GM12878 (cell line): Measurements from ENCODE around the gene ELAVL2. TPM values are rescaled to one million over a fixed set of nuclear protein-coding genes. Genes with fewer than 3 reads are reported as not detected.

Source experiments
- ATAC-seq: fragments of 200-7000 bp; cut with Tn5 transposase; 3 replicates; pipeline ENCODE4 v1.9.1; 2020; ENCODE audit warnings: mild to moderate bottlenecking, moderate library complexity
- BruUV-seq: library from RNA; stranded (reverse); fragments of 400-500 nt; replicated peaks from 2 replicates; lab custom pipeline; 2021; lab: Mats Ljungman, UMichigan
- CTCF ChIA-PET: fragments of 300-600 bp; sonication (Branson Sonifier 250); formaldehyde crosslinking; extraction: SDS; loops from one replicate; lab custom pipeline; 2021; ENCODE audit warnings: inconsistent platforms; lab: Yijun Ruan, JAX
- POLR2A ChIA-PET: fragments of 350-600 bp; formaldehyde crosslinking; extraction: SDS; loops from one replicate; lab custom pipeline; 2021; ENCODE audit warnings: inconsistent platforms; lab: Charles Lee
- RAD21 ChIA-PET: fragments of 300-600 bp; sonication (Branson Sonifier 250); formaldehyde crosslinking; loops from one replicate; lab custom pipeline; 2023; ENCODE audit warnings: antibody characterized with exemption; ENCODE audit not compliant: unreplicated experiment; lab: Charles Lee
- SMC1A ChIA-PET: fragments of 300-600 bp; sonication (Branson Sonifier 250); formaldehyde crosslinking; loops from one replicate; lab custom pipeline; 2023; ENCODE audit not compliant: unreplicated experiment, uncharacterized antibody; lab: Charles Lee
- DNase-seq: peaks from one replicate; pipeline ENCODE4 v3.0.0-alpha.2; 2011; ENCODE audit warnings: low read depth, low spot score
- FAIRE-seq: peaks from 3 replicates; lab custom pipeline; 2011; peaks lifted over from hg19 to GRCh38; lab: Jason Lieb, UNC
- H2AFZ ChIP-seq: 2 replicates; pipeline ENCODE4 v1.6.0; 2011; ENCODE audit warnings: low read depth, low read length, control low read depth; ENCODE audit not compliant: control insufficient read depth
- H3K27ac ChIP-seq: 2 replicates; pipeline ENCODE4 v1.5.1; 2011; ENCODE audit warnings: control low read depth; ENCODE audit not compliant: control insufficient read depth, insufficient read depth
- H3K27me3 ChIP-seq, 2 experiments: replicated peaks in 1 of 2; 2 replicates each; pipeline versions ENCODE4 v1.6.0 to v1.6.1; 2011; ENCODE audit warnings: low read length in 1 of 2; ENCODE audit not compliant: control insufficient read depth in 2 of 2, insufficient read depth in 2 of 2
- H3K36me3 ChIP-seq, 2 experiments: 2 replicates each; pipeline ENCODE4 v1.5.1; 2011; ENCODE audit warnings: low read length in 1 of 2; ENCODE audit not compliant: control insufficient read depth in 2 of 2, insufficient read depth in 2 of 2
- H3K4me1 ChIP-seq: 2 replicates; pipeline ENCODE4 v1.6.1; 2011; ENCODE audit warnings: mild to moderate bottlenecking, low read length, moderate library complexity, mixed read lengths; ENCODE audit not compliant: control insufficient read depth, insufficient read depth
- H3K4me2 ChIP-seq: 2 replicates; pipeline ENCODE4 v1.6.0; 2011; ENCODE audit warnings: control low read depth; ENCODE audit not compliant: control insufficient read depth, insufficient read depth
- H3K4me3 ChIP-seq: fragments of 200-600 bp; sonication (generic); 2 replicates; pipeline ENCODE4 v1.5.1; 2016
- H3K79me2 ChIP-seq: 2 replicates; pipeline ENCODE4 v1.6.0; 2011; ENCODE audit warnings: low read length; ENCODE audit not compliant: control insufficient read depth, insufficient read depth
- H3K9ac ChIP-seq: 2 replicates; pipeline ENCODE4 v1.8.0; 2011; ENCODE audit warnings: low read length, control low read depth, mixed read lengths; ENCODE audit not compliant: control insufficient read depth, insufficient read depth
- H3K9me3 ChIP-seq: replicated peaks from 3 replicates; pipeline ENCODE4 v1.5.1; 2011; ENCODE audit warnings: mild to moderate bottlenecking, low read length; ENCODE audit not compliant: control insufficient read depth, insufficient read depth
- H4K20me1 ChIP-seq: 2 replicates; pipeline ENCODE4 v1.6.0; 2011; ENCODE audit not compliant: control insufficient read depth, insufficient read depth
- ATF2 ChIP-seq: IDR thresholded peaks from 2 replicates; pipeline ENCODE4 v1.6.1; 2012; ENCODE audit warnings: low read length, inconsistent platforms
- BMI1 ChIP-seq: fragments of 450-650 bp; IDR thresholded peaks from 2 replicates; pipeline ENCODE4 v1.6.1; 2016; ENCODE audit warnings: mild to moderate bottlenecking, moderate library complexity, borderline replicate concordance
- CBFB ChIP-seq: IDR thresholded peaks from 2 replicates; pipeline ENCODE4 v1.6.1; 2016; ENCODE audit warnings: antibody characterized with exemption, low read depth
- EP300 ChIP-seq, 2 experiments: fragments of 150-350 bp in 1 of 2; IDR thresholded peaks; 2 replicates each; pipeline ENCODE4 v1.6.1; 2011 to 2012; ENCODE audit warnings: low read depth in 2 of 2, low read length in 2 of 2, borderline replicate concordance in 1 of 2, improper control_type of control experiment in 1 of 2, inconsistent platforms in 1 of 2; ENCODE audit not compliant: control insufficient read depth in 1 of 2
- FOS ChIP-seq: IDR thresholded peaks from 3 replicates; pipeline ENCODE4 v1.6.1; 2011; ENCODE audit warnings: borderline replicate concordance; ENCODE audit not compliant: insufficient read length; ENCODE audit errors: extremely low read depth
- HDGF ChIP-seq: fragments of 450-650 bp; IDR thresholded peaks from 2 replicates; pipeline ENCODE4 v1.6.1; 2016; ENCODE audit warnings: antibody characterized with exemption
- LARP7 ChIP-seq: fragments of 450-650 bp; IDR thresholded peaks from 2 replicates; pipeline ENCODE4 v1.6.1; 2017; ENCODE audit warnings: mild to moderate bottlenecking
- MAX ChIP-seq: IDR thresholded peaks from 2 replicates; pipeline ENCODE4 v1.6.1; 2012; ENCODE audit warnings: low read depth, low read length, improper control_type of control experiment
- MEF2A ChIP-seq: IDR thresholded peaks from 2 replicates; pipeline ENCODE4 v1.6.1; 2011; ENCODE audit warnings: low read depth, mild to moderate bottlenecking, low read length, moderate library complexity; ENCODE audit not compliant: insufficient read depth
- MXI1 ChIP-seq: fragments of 150-350 bp; IDR thresholded peaks from 2 replicates; pipeline ENCODE4 v1.6.1; 2011; ENCODE audit warnings: low read depth, mild to moderate bottlenecking, inconsistent platforms, low read length, improper control_type of control experiment
- NFYB ChIP-seq: IDR thresholded peaks from 2 replicates; pipeline ENCODE4 v1.6.1; 2011; ENCODE audit warnings: low read depth, mild to moderate bottlenecking, low read length, improper control_type of control experiment, moderate library complexity; ENCODE audit not compliant: insufficient read depth
- PBX3 ChIP-seq: IDR thresholded peaks from 2 replicates; pipeline ENCODE4 v1.6.1; 2011; ENCODE audit warnings: mild to moderate bottlenecking, low read depth, low read length, moderate library complexity; ENCODE audit not compliant: insufficient replicate concordance
- RCOR1 ChIP-seq: conservative IDR thresholded peaks from 2 replicates; pipeline ENCODE4 v1.6.1; 2012; ENCODE audit warnings: low read depth, low read length, improper control_type of control experiment
- ZNF24 ChIP-seq: fragments of 450-650 bp; IDR thresholded peaks from 2 replicates; pipeline ENCODE4 v1.6.1; 2017; ENCODE audit warnings: antibody characterized with exemption, mild to moderate bottlenecking
- WGBS: methylation state at CpG from one replicate; pipeline ENCODE4 v1.1.6; 2016; ENCODE audit warnings: low lambda C conversion rate; ENCODE audit not compliant: insufficient replicate concordance, insufficient coverage; ENCODE audit errors: missing lambda C conversion rate; 5-methylcytosine and 5-hydroxymethylcytosine counted together
- in situ Hi-C: fragments of 300-500 bp; cut with MboI; formaldehyde crosslinking; loops from 9 replicates; pipeline ENCODE4 v1.14.3; 2018; ENCODE audit warnings: mixed read lengths
- intact Hi-C: fragments of 100-400 bp; cut with micrococcal nuclease; formaldehyde crosslinking; loops from one replicate; pipeline ENCODE4 v1.14.2; 2022; ENCODE audit not compliant: unreplicated experiment
- polyA plus RNA-seq, 11 experiments: library from polyadenylated mRNA; depleted of rRNA in 4 of 11; unstranded in 6 of 11; stranded (reverse) in 5 of 11; fragments of >200 nt; fragmentation: Nextera tagmentation in 4 of 11; fragmentation: Illumina TruSeq in 1 of 11; extraction: Ambion mirVana in 4 of 11; extraction: Trizol in 1 of 11; gene quantifications; 1 replicate in 1 of 11; 2 replicates in 10 of 11; pipeline versions ENCODE4 v1.2.1 to v1.2.3, GENCODE V29; 2011 to 2016; ENCODE audit warnings: inconsistent platforms in 2 of 11, missing spikeins in 2 of 11, low read depth in 1 of 11
- total RNA-seq, 4 experiments: library from RNA; depleted of rRNA in 3 of 4; stranded (reverse); fragments of >200 nt in 3 of 4; fragmentation: Illumina TruSeq in 1 of 4; extraction: Trizol in 1 of 4; gene quantifications; 2 replicates each; pipeline versions ENCODE4 v1.2.1 to v1.2.3, GENCODE V29; 2013 to 2021

ELAVL2 gene
- total and polyA plus RNA-seq, 10 of the 15 experiments (the other 5 are each of a cell fraction or from before 2014, with no cell fraction given): 0.24 to 2.6 (median 0.76) TPM

- no peaks in the 10 kb centered on the region for H3K79me2 ChIP-seq
- FAIRE-seq (no peak), ATAC-seq (0 out of 3 replicates have a peak, but pooled peaks have one; percentile 17), DNase-seq (no peak)
- no peak overlapping the region for H3K27ac ChIP-seq
- H3K27me3 ChIP-seq: no peaks in the 10 kb centered on the region
- H3K4me3 ChIP-seq: no peak overlapping the region
- no peak overlapping the region for H3K4me2 ChIP-seq
- ChIA-PET POLR2A (interaction anchor here (1.3 kb wide), 1 partner anchor 13 kb away, joined by 3 read pairs; no protein-coding TSS in a partner anchor), CTCF (interaction anchor here (0.7 to 1.4 kb wide), 4 partner anchors 12 to 146 kb away, joined by 3 to 4 read pairs (median 4); no protein-coding TSS in a partner anchor), SMC1A (interaction anchor here (1.1 to 2.0 kb wide), 5 partner anchors 9 to 25 kb away, joined by 3 to 6 read pairs (median 5); no protein-coding TSS in a partner anchor), RAD21 (interaction anchor here (0.9 to 2.6 kb wide), 3 partner anchors 10 to 39 kb away, joined by 3 to 9 read pairs (median 3); no protein-coding TSS in a partner anchor)
- no TSS peak for BruUV-seq
- WGBS: 0% methylated on average over 1 of the region's 2 CpGs
- no peaks in the 10 kb centered on the region for H4K20me1 ChIP-seq
- H3K36me3 ChIP-seq: no peaks in the 10 kb centered on the region
- H3K9me3 ChIP-seq: no peaks in the 10 kb centered on the region
- no peak overlapping the region for H2AFZ ChIP-seq
- TF ChIP-seq MXI1: no peak
- no peak for TF ChIP-seq LARP7
- no peak for TF ChIP-seq ZNF24
- in situ Hi-C loops: no loop called here
- no peaks in the 10 kb centered on the region for H3K4me1 ChIP-seq
- intact Hi-C loops: loop anchor here (5.0 kb wide), 1 partner anchor 74 kb away; no protein-coding TSS in a partner anchor
- H3K9ac ChIP-seq: no peak overlapping the region
Observed at GRCh38 chr9:23811633-23812032, 14.4 kb downstream of the ELAVL2 start.

GRCh38 chr9:23803216-23803615 is 22.8 kb downstream of the ELAVL2 start:
- no peaks in the 10 kb centered on the region for H3K4me1 ChIP-seq
- H2AFZ ChIP-seq: no peak overlapping the region
- no peak overlapping the region for H3K4me3 ChIP-seq
- ChIA-PET SMC1A (interaction anchor here (0.5 to 2.1 kb wide), 6 partner anchors 9 to 52 kb away, joined by 3 to 11 read pairs (median 4); no protein-coding TSS in a partner anchor), CTCF (interaction anchor here (0.6 to 1.6 kb wide), 3 partner anchors 19 to 42 kb away, joined by 3 to 4 read pairs (median 4); no protein-coding TSS in a partner anchor), RAD21 (interaction anchor here (0.9 to 1.9 kb wide), 5 partner anchors 14 to 236 kb away, joined by 3 to 7 read pairs (median 3); no protein-coding TSS in a partner anchor), POLR2A (interaction anchor here (0.9 to 1.3 kb wide), 2 partner anchors 9 to 15 kb away, joined by 3 to 4 read pairs; no protein-coding TSS in a partner anchor)
- H3K79me2 ChIP-seq: no peaks in the 10 kb centered on the region
- 3% methylated on average over 2 of the region's 2 CpGs for WGBS
- ATAC-seq (peak; percentile 73), DNase-seq (no peak), FAIRE-seq (no peak)
- no peak overlapping the region for H3K4me2 ChIP-seq
- BruUV-seq: no TSS peak
- in situ Hi-C loops: no loop called here
- H3K27me3 ChIP-seq: no peaks in the 10 kb centered on the region
- H3K9ac ChIP-seq: no peak overlapping the region
- no peak overlapping the region for H3K27ac ChIP-seq
- no peaks in the 10 kb centered on the region for H3K36me3 ChIP-seq
- no peaks in the 10 kb centered on the region for H4K20me1 ChIP-seq
- intact Hi-C loops: no loop called here
- no peaks in the 10 kb centered on the region for H3K9me3 ChIP-seq
- no peak for TF ChIP-seq HDGF
- TF ChIP-seq FOS: no peak
- no peak for TF ChIP-seq MAX
- TF ChIP-seq EP300 (IDR thresholded peaks at IDR 0.05; ENCODE audit: borderline replicate concordance in 1 of 2, control insufficient read depth in 1 of 2, low read depth in 2 of 2, low read length in 2 of 2): no peak
- TF ChIP-seq RCOR1: no peak
- TF ChIP-seq CBFB: no peak
- TF ChIP-seq ATF2: no peak
- TF ChIP-seq MEF2A: no peak
- no peak for TF ChIP-seq BMI1
- no peak for TF ChIP-seq NFYB
- TF ChIP-seq PBX3: no peak
